Adrenal gland (tissue), 12 donors: ENCODE data around the gene KMT2E. TPM values are rescaled to one million over a fixed set of nuclear protein-coding genes. Genes with fewer than 3 reads are reported as not detected.

Source experiments
- DNase-seq, 7 donors: peaks; one replicate each; pipeline ENCODE4 v3.0.0-alpha.2; 2019 to 2020
- H3K27ac ChIP-seq, 5 donors: fragments of 200-600 bp; sonication (generic) in 4 of 5; 1 replicate in 3 of 5; 2 replicates in 2 of 5; pipeline versions ENCODE4 v1.5.1 to v1.8.0; 2016 to 2020; ENCODE audit warnings: mild to moderate bottlenecking in 1 of 5
- H3K27me3 ChIP-seq: fragments of 200-600 bp; 2 replicates; pipeline ENCODE4 v1.8.0; 2021
- H3K36me3 ChIP-seq, 2 donors: fragments of 200-600 bp; replicated peaks in 1 of 2; 1 replicate in 1 of 2; 2 replicates in 1 of 2; pipeline versions ENCODE4 v1.5.1 to v1.8.0; 2018 to 2022
- H3K4me1 ChIP-seq, 2 donors: fragments of 200-600 bp; replicated peaks in 1 of 2; 1 replicate in 1 of 2; 2 replicates in 1 of 2; pipeline versions ENCODE4 v1.5.1 to v1.8.0; 2018 to 2021
- H3K4me3 ChIP-seq, 4 donors: fragments of 200-600 bp; sonication (generic) in 3 of 4; one replicate each; pipeline ENCODE4 v1.5.1; 2016 to 2018
- H3K9me3 ChIP-seq, 3 donors: fragments of 200-600 bp; sonication (generic) in 1 of 3; replicated peaks in 1 of 3; 1 replicate in 2 of 3; 2 replicates in 1 of 3; pipeline versions ENCODE4 v1.5.1 to v1.8.0; 2016 to 2021
- POLR2A ChIP-seq, 2 donors: fragments of 450-650 bp; IDR thresholded peaks; one replicate each; pipeline ENCODE4 v1.6.1; 2017; ENCODE audit warnings: antibody characterized with exemption in 2 of 2, mild to moderate bottlenecking in 2 of 2, moderate library complexity in 1 of 2
- WGBS, 4 donors: extraction: QIAGEN DNeasy Blood & Tissue Kit in 2 of 4; methylation state at CpG; one replicate each; pipeline versions ENCODE4 v1.1.5 to v1.1.7; 2013 to 2017; 5-methylcytosine and 5-hydroxymethylcytosine counted together
- intact Hi-C, 2 donors: fragments of 100-400 bp; cut with DNase I; formaldehyde crosslinking; loops; one replicate each; pipeline versions ENCODE4 v1.14.1 to v1.15.0; 2022 to 2023
- polyA plus RNA-seq, 3 donors: library from polyadenylated mRNA; stranded (reverse); fragments of 200-250 nt in 2 of 3; fragments of 350-450 nt in 1 of 3; fragmentation: Illumina TruSeq in 1 of 3; extraction: RNeasy Lipid Tissue Mini Kit (QIAGEN cat#74804) in 1 of 3; gene quantifications; one replicate each; pipeline ENCODE4 v1.2.3, GENCODE V29; 2013 to 2014
- total RNA-seq, 9 donors: library from RNA; depleted of rRNA in 4 of 9; stranded (reverse); fragments of >200 nt in 4 of 9; fragments of 120-200 nt in 1 of 9; fragmentation: NEBNext Ultra II Directional in 1 of 9; extraction: Animal tissue kit (Norgen Biotek cat#: 25700) in 1 of 9; gene quantifications; one replicate each; pipeline versions ENCODE4 v1.1.0 to v1.2.4, GENCODE V29; 2013 to 2023
- TF ChIP-seq, protein P1 (sequence below), 6 experiments: fragments of 450-650 bp in 4 of 6; fragments of 200-600 bp in 2 of 6; sonication (generic) in 1 of 6; IDR thresholded peaks; 1 replicate in 5 of 6; 2 replicates in 1 of 6; pipeline versions ENCODE4 v1.5.1 to v1.8.0; 2016 to 2021; ENCODE audit warnings: antibody characterized with exemption in 6 of 6, mild to moderate bottlenecking in 2 of 6, moderate library complexity in 1 of 6
- donor health status: healthy with polysubstance abuse.
- donor health status: Bipolar disorder and iron deficiency.
- donor health status: DM: yes; HTN: yes; CAD: no.
- donor health status: DM: no; HTN: no; CAD: no.
- donor health status: DM: no; HTN: no; CAD: no.
- donor health status: DM: yes; HTN: yes; CAD: no.

KMT2E gene
- total and polyA plus RNA-seq, 12 donors = 14.4 to 98.0 (median 48.4) TPM

DNA sequence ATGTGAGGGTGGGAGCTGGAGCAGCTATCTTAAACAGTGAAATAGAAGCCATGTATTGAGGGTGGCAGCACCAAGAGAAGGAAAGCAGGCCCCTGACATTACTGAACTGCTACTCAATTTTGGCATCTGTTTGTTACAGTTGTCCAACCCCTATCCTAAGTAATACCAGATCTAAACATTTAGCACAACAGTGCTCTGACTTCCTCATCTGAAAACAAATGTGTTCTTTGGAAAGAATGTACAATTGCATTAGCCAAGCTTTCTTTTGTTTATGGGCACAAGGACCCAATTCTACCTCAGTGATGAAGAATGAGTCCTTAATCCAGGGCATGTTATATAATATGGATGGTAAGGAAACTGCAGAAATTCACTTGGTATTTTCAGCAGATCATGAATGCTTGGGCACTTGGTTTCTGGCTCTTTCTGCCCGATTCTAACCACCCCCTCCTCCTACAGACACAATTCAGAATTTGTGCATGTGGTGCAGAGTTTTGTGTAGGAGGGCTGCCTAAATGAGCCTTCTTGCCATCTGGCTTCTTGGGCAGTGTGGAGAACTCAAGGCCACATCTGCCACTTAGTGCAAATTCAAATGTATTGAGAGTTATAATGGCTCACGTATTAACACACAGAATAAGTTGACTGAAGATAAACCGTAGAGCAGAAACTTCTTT, 36.9 kb upstream of the KMT2E start:
- Histone ChIP-seq H3K27ac (peak overlapping the region in 2 of 5 donors; percentile 43), H3K4me3 (no peak overlapping the region), H3K9me3 (no peaks in the 10 kb centered on the region), H3K36me3 (no peaks in the 10 kb centered on the region), H3K4me1 (peaks cover 13 to 76% of the 10 kb centered on the region in 2 donors), H3K27me3 (no peaks in the 10 kb centered on the region)
- intact Hi-C loops = no loop called here
- peak in 1 of 7 donors; percentile 37 for DNase-seq
- TF ChIP-seq, protein P1, sequence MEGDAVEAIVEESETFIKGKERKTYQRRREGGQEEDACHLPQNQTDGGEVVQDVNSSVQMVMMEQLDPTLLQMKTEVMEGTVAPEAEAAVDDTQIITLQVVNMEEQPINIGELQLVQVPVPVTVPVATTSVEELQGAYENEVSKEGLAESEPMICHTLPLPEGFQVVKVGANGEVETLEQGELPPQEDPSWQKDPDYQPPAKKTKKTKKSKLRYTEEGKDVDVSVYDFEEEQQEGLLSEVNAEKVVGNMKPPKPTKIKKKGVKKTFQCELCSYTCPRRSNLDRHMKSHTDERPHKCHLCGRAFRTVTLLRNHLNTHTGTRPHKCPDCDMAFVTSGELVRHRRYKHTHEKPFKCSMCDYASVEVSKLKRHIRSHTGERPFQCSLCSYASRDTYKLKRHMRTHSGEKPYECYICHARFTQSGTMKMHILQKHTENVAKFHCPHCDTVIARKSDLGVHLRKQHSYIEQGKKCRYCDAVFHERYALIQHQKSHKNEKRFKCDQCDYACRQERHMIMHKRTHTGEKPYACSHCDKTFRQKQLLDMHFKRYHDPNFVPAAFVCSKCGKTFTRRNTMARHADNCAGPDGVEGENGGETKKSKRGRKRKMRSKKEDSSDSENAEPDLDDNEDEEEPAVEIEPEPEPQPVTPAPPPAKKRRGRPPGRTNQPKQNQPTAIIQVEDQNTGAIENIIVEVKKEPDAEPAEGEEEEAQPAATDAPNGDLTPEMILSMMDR (IDR thresholded peaks at IDR 0.05) = no peak
- TF ChIP-seq POLR2A (IDR thresholded peaks at IDR 0.05) = no peak
- 64 to 71% (median 69%) methylated on average over 3 of the region's 3 CpGs for WGBS, 4 donors

DNA sequence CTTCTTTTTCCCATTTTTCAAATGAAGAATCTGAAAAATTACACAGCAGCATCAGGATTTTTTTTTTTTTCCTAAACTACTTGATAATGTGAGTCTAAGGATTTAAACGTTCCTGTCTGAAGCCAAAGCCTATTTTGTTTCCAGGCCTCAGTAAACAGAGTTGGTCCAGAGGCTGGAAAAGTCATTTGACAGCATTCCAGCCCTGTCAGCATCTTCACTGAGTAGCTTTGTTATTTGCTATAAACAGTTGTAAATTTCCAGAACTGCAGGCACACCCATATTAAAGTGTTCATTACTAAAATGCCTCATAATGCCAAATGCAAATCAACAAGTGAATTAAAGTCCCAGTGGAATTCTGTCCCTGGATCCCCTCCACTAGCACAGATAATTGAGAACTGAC, 35.5 kb upstream of the KMT2E start:
- peak overlapping the region in 2 of 5 donors; percentile 54 to 64 for H3K27ac ChIP-seq
- no peaks in the 10 kb centered on the region for H3K9me3 ChIP-seq
- no peaks in the 10 kb centered on the region for H3K27me3 ChIP-seq
- TF ChIP-seq POLR2A (IDR thresholded peaks at IDR 0.05) = no peak
- TF ChIP-seq, protein P1 (IDR thresholded peaks at IDR 0.05) = no peak
- H3K4me3 ChIP-seq = no peak overlapping the region
- peaks cover 26 to 83% of the 10 kb centered on the region in 2 donors for H3K4me1 ChIP-seq
- no peaks in the 10 kb centered on the region for H3K36me3 ChIP-seq
- intact Hi-C loops = no loop called here
- DNase-seq = peak in 1 of 7 donors; percentile 55
- 13 to 32% (median 24%) methylated on average over 1 of the region's 1 CpG for WGBS, 4 donors

DNA sequence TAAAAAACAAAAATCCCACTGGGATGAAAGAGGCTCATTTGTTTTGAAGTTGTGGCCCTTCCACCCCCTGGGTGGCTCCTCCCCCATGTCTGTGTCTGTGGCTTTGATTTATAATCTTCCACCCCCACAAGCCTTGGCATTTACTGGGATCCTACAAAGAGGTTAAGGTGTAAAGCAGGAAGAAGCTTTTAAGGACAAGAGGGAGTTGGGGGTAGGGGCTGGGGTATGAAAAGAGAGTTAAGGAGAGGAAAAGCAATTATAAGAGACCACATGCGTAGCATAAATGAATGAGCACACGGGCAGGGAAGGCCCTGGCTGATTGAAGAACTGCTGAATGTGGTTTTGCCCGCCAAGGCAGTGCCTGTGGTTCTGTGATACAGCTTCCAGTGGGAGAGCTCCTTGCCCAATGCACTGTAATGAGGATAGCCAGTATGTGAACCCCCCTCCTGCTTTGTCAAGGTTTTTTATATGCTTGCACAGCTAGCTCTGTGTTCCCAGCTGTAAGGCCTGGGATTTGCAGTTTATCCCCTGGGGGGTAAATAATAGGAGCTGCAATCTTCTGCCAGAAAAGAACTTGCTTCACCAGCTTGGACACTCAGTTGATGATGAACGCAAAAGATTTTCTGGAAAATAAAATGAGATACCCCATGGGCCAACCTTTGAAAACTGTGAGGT, 34.7 kb upstream of the KMT2E start:
- intact Hi-C loops = no loop called here
- Histone ChIP-seq H3K4me1 (peaks cover 28 to 75% of the 10 kb centered on the region in 2 donors), H3K9me3 (no peaks in the 10 kb centered on the region), H3K36me3 (no peaks in the 10 kb centered on the region), H3K4me3 (no peak overlapping the region), H3K27me3 (no peaks in the 10 kb centered on the region), H3K27ac (peak overlapping the region in 3 of 5 donors; percentile 5 to 64 (median 54))
- DNase-seq = peak in 3 of 7 donors; percentile 37 to 57 (median 45)
- WGBS, 4 donors = 39 to 52% (median 45%) methylated on average over 4 of the region's 4 CpGs
- no peak for TF ChIP-seq POLR2A (IDR thresholded peaks at IDR 0.05)
- TF ChIP-seq, protein P1 (IDR thresholded peaks at IDR 0.05) = no peak

DNA sequence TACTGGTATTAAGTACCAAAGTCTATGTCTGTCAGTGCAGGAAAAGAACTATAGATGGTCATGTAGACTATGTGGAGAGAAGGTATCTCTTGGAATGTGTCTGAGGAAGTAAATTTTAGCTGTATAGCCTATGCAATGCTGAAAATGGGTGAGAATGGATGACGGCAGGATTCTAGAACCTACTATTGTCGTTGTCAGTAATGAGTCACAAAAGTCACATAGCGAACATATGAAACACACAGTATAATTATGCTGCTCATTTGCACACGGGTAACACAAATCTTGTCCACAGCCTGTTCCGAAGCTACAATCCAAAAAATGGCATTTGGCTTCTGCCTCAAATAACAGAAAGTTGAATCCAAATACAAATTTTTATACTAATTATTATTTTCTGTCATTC, 33.6 kb upstream of the KMT2E start:
- no peak for DNase-seq
- peak overlapping the region in 2 of 5 donors; percentile 54 to 64 for H3K27ac ChIP-seq
- H3K4me3 ChIP-seq = no peak overlapping the region
- WGBS, 4 donors = 71 to 81% (median 77%) methylated on average over 5 of the region's 5 CpGs
- peaks cover 38 to 73% of the 10 kb centered on the region in 2 donors for H3K4me1 ChIP-seq
- H3K9me3 ChIP-seq = no peaks in the 10 kb centered on the region
- intact Hi-C loops = loop anchor here in 1 of 2 donors (10.0 kb wide), 1 partner anchor 354 kb away; no protein-coding TSS in a partner anchor
- H3K36me3 ChIP-seq = no peaks in the 10 kb centered on the region
- H3K27me3 ChIP-seq = no peaks in the 10 kb centered on the region
- no peak for TF ChIP-seq POLR2A (IDR thresholded peaks at IDR 0.05)
- TF ChIP-seq, protein P1 (IDR thresholded peaks at IDR 0.05) = no peak
